HFFc6 (cell line): ENCODE results near the gene HMGN1. TPM values are rescaled to one million over a fixed set of nuclear protein-coding genes. Genes with fewer than 3 reads are reported as not detected.

ENCODE experiments used
- DNase-seq: peaks from one replicate; pipeline ENCODE4 v3.0.0-alpha.2; 2018
- H3K27ac Mint-ChIP-seq: 2 replicates; pipeline ENCODE4 v1.8.0; 2020; ENCODE audit warnings: mild to moderate bottlenecking, mixed read lengths
- H3K27me3 Mint-ChIP-seq: 2 replicates; pipeline ENCODE4 v1.8.0; 2021; ENCODE audit warnings: mild to moderate bottlenecking, moderate library complexity, mixed read lengths; ENCODE audit not compliant: insufficient read depth
- H3K36me3 Mint-ChIP-seq: 2 replicates; pipeline ENCODE4 v1.8.0; 2021; ENCODE audit warnings: low read depth, mixed read lengths
- H3K4me1 Mint-ChIP-seq: 2 replicates; pipeline ENCODE4 v1.8.0; 2020; ENCODE audit warnings: low read depth, mixed read lengths
- H3K4me3 Mint-ChIP-seq: 2 replicates; pipeline ENCODE4 v1.8.0; 2020; ENCODE audit warnings: mild to moderate bottlenecking, moderate library complexity, mixed read lengths
- H3K9me3 Mint-ChIP-seq: 2 replicates; pipeline ENCODE4 v1.8.0; 2020; ENCODE audit warnings: mild to moderate bottlenecking, mixed read lengths
- total RNA-seq, 6 experiments: library from RNA; stranded (reverse); fragmentation: NEBNext Ultra II Directional; extraction: Animal tissue kit (Norgen Biotek cat#: 25700); gene quantifications; 2 replicates in 1 of 6; 3 replicates in 5 of 6; pipeline ENCODE4 v1.2.3, GENCODE V29; 2021
- TF ChIP-seq, protein P1 (sequence below): fragments of 200-600 bp; sonication (generic); IDR thresholded peaks from 2 replicates; pipeline ENCODE4 v1.5.0; 2021; ENCODE audit warnings: antibody characterized with exemption, mild to moderate bottlenecking

HMGN1 gene
- total RNA-seq, 6 experiments from 2014 or later, result 177 to 229 (median 202) TPM

DNA sequence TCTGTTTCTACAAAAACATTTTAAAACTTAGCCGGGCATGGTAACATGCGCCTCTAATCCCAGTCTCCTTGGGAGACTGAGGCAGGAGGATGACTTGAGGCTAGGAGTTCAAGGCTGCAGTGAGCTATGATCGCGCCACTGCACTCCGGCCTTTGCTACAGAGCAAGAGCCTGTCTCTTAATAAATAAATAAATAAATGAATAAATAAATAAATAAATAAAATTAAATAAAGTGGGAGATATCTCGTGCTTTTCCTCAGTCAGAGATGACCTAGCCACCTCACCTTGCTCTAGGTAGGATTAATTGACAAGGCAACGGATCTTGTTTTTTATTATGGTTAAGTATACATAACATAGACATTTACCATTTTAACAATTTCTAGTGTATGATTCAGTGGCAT is 21.2 kb downstream of the HMGN1 start:
- Mint-ChIP-seq H3K27me3 (peaks cover 2% of the 10 kb centered on the region), H3K36me3 (no peaks in the 10 kb centered on the region), H3K4me3 (no peak overlapping the region), H3K4me1 (peaks cover 7% of the 10 kb centered on the region), H3K27ac (no peak overlapping the region), H3K9me3 (no peaks in the 10 kb centered on the region)
- no peak for DNase-seq
- TF ChIP-seq, protein P1, sequence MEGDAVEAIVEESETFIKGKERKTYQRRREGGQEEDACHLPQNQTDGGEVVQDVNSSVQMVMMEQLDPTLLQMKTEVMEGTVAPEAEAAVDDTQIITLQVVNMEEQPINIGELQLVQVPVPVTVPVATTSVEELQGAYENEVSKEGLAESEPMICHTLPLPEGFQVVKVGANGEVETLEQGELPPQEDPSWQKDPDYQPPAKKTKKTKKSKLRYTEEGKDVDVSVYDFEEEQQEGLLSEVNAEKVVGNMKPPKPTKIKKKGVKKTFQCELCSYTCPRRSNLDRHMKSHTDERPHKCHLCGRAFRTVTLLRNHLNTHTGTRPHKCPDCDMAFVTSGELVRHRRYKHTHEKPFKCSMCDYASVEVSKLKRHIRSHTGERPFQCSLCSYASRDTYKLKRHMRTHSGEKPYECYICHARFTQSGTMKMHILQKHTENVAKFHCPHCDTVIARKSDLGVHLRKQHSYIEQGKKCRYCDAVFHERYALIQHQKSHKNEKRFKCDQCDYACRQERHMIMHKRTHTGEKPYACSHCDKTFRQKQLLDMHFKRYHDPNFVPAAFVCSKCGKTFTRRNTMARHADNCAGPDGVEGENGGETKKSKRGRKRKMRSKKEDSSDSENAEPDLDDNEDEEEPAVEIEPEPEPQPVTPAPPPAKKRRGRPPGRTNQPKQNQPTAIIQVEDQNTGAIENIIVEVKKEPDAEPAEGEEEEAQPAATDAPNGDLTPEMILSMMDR, result no peak

DNA sequence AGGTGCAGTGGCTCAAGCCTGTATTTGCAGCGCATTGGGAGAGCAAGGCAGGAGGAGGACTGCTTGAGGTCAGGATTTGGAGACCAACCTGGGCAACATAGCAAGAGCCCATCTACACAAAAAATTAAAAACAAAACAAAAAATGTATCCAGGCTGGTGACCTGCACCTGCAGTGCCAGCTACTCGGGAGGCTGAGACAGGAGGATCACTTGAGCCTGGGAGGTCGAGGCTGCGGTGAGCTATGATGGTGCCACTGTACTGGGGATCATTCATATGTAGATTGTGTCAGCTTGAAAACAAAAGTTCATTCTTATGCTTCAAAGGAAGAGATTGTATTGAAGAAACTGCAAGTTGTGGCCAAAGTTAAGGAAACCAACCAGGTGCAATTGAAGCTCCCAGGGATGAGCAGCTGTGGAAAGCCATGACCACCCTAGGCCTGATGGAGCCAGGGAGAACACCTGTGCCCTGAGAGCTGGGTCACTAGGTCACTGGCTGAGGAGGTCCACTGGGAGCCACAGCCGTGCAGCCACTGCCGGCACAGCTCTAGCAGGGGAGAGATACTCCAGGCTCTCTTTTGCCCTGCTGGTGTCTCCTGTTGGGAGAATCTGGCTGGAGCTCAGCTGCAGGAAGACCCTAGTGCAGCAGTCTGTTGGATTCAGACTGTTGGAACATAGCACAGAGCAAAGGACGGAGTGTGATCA is 22.1 kb downstream of the HMGN1 start:
- TF ChIP-seq, protein P1, result no peak
- no peak overlapping the region for H3K27ac Mint-ChIP-seq
- no peak overlapping the region for H3K4me3 Mint-ChIP-seq
- H3K9me3 Mint-ChIP-seq, result no peaks in the 10 kb centered on the region
- DNase-seq, result no peak
- no peaks in the 10 kb centered on the region for H3K36me3 Mint-ChIP-seq
- peaks cover 3% of the 10 kb centered on the region for H3K27me3 Mint-ChIP-seq
- peaks cover 11% of the 10 kb centered on the region for H3K4me1 Mint-ChIP-seq

DNA sequence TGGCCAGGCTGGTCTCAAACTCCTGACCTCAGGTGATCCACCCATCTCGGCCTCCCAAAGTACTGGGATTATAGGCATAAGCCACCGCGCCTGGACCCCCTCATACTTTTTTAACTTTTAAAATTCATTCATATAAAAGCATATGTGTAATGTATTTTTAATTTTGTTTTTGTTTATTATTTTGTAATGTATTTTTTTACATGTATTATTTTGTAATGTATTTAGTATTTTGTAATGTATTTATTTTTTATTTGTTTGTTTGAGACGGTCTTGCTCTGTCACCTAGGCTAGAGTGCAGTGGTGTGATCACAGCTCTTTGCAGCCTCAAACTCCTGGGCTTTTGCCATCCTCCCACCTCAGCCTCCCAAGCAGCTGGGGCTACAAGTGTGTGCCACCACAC is 23.4 kb downstream of the HMGN1 start:
- no peak overlapping the region for H3K4me3 Mint-ChIP-seq
- no peak for DNase-seq

DNA sequence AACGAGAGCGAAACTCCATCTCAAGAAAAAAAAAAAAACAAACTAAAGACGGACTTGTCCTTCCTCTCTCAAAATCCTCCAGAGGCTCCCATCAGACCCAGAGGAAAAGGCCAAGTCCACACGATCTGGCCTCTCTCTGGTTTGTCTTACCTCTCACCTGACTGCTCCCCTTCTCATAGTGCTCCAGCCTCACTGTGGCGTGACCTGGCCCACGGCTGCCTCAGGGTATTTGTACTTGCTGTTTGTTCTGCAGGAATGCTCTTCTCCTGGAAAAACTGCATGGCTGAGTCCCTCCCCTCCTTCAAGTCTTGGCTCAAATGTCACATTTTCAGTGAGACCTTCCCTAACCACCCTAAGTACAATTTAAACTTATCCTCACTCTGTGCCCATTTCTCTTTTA is 27.5 kb downstream of the HMGN1 start:
- H3K4me1 Mint-ChIP-seq, result peaks cover 40% of the 10 kb centered on the region
- peak overlapping the region; percentile 44 for H3K27ac Mint-ChIP-seq
- peak overlapping the region; percentile 11; the same call in 1 of the 2 replicates for H3K4me3 Mint-ChIP-seq
- peaks cover 3% of the 10 kb centered on the region for H3K27me3 Mint-ChIP-seq
- no peak for DNase-seq
- no peaks in the 10 kb centered on the region for H3K9me3 Mint-ChIP-seq
- TF ChIP-seq, protein P1, result no peak
- no peaks in the 10 kb centered on the region for H3K36me3 Mint-ChIP-seq

More for the DNA sequence above, 23.4 kb downstream of the HMGN1 start:
- TF ChIP-seq, protein P1, result no peak
- no peak overlapping the region for H3K27ac Mint-ChIP-seq
- H3K36me3 Mint-ChIP-seq, result no peaks in the 10 kb centered on the region
- H3K4me1 Mint-ChIP-seq, result peaks cover 17% of the 10 kb centered on the region
- H3K9me3 Mint-ChIP-seq, result no peaks in the 10 kb centered on the region
- peaks cover 3% of the 10 kb centered on the region for H3K27me3 Mint-ChIP-seq

DNA sequence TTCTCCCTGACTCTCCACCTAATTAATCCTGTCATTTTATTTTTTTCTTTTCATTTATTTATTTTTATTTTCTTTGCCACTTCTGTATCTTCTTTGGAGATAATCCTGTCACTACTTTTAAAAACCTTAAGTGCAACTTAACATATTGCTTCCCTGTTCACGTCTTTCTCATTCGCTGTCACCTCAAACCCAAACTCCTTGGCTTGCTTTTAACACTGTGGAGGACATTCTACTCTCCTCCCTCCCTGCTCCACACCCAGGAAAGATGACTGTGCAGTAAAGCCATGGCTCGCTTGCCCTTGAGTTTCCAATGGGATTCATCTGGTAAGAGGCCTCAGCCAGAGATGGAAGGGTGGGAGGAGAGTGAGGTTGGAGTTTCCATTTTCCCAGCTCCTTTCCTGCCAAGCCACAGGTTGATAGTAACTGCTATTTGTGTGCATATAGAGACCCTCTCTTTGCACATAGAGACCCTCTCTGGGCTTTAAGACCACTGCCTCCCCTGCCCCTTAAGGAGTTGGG is 29.0 kb downstream of the HMGN1 start:
- H3K36me3 Mint-ChIP-seq, result no peaks in the 10 kb centered on the region
- H3K9me3 Mint-ChIP-seq, result no peaks in the 10 kb centered on the region
- peak overlapping the region; percentile 45; the same call in 1 of the 2 replicates for H3K27ac Mint-ChIP-seq
- peaks cover 50% of the 10 kb centered on the region for H3K4me1 Mint-ChIP-seq
- H3K27me3 Mint-ChIP-seq, result peaks cover 3% of the 10 kb centered on the region; the same call in 1 of the 2 replicates
- TF ChIP-seq, protein P1, result no peak
- no peak overlapping the region for H3K4me3 Mint-ChIP-seq
- no peak for DNase-seq
